Measurements from ENCODE around the gene HOXA13.

DNA sequence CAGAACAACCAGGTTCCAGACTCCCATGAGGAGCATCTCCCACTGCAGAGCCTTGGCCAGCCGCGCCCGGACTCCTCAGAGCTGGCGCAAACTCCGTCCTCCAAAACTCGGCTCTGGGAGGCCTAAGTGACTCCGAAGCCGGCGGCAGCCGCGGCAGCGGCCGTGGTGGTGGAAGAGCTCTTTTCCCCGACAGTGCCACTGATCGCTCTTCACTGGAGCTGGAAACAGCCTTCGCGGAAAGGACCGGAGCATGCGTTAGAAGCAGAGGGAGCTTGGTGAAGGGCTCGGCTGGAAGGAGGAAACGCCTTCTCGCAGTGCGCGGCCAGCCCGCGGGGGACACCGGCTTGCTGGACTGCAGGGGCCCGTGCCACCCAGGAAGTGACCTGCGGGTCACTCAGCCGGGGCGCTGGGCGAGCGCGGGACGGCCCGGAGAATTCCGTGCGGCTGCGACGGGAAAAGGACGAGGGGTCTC, 5.0 kb upstream of the HOXA13 start:
- TF ChIP-seq YY1 (IDR thresholded peaks at IDR 0.05; ENCODE audit: low read depth) (no peak), RAD21 (IDR thresholded peaks at IDR 0.05; ENCODE audit: low read length) (no peak), POLR2AphosphoS5 (IDR thresholded peaks at IDR 0.05; ENCODE audit: low read depth, low read length) (no peak), TAF1 (IDR thresholded peaks at IDR 0.05; ENCODE audit: borderline replicate concordance, low read depth, low read length) (no peak), JUND (IDR thresholded peaks at IDR 0.05) (no peak), SMC3 (IDR thresholded peaks at IDR 0.05; ENCODE audit: low read depth, low read length) (no peak)
- TF ChIP-seq, protein P1, sequence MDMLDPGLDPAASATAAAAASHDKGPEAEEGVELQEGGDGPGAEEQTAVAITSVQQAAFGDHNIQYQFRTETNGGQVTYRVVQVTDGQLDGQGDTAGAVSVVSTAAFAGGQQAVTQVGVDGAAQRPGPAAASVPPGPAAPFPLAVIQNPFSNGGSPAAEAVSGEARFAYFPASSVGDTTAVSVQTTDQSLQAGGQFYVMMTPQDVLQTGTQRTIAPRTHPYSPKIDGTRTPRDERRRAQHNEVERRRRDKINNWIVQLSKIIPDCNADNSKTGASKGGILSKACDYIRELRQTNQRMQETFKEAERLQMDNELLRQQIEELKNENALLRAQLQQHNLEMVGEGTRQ (IDR thresholded peaks at IDR 0.05; ENCODE audit: borderline replicate concordance, low read depth, low read length), result no peak
- TF ChIP-seq, protein P2, sequence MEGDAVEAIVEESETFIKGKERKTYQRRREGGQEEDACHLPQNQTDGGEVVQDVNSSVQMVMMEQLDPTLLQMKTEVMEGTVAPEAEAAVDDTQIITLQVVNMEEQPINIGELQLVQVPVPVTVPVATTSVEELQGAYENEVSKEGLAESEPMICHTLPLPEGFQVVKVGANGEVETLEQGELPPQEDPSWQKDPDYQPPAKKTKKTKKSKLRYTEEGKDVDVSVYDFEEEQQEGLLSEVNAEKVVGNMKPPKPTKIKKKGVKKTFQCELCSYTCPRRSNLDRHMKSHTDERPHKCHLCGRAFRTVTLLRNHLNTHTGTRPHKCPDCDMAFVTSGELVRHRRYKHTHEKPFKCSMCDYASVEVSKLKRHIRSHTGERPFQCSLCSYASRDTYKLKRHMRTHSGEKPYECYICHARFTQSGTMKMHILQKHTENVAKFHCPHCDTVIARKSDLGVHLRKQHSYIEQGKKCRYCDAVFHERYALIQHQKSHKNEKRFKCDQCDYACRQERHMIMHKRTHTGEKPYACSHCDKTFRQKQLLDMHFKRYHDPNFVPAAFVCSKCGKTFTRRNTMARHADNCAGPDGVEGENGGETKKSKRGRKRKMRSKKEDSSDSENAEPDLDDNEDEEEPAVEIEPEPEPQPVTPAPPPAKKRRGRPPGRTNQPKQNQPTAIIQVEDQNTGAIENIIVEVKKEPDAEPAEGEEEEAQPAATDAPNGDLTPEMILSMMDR (IDR thresholded peaks at IDR 0.05), result no peak
- TF ChIP-seq, protein P3, sequence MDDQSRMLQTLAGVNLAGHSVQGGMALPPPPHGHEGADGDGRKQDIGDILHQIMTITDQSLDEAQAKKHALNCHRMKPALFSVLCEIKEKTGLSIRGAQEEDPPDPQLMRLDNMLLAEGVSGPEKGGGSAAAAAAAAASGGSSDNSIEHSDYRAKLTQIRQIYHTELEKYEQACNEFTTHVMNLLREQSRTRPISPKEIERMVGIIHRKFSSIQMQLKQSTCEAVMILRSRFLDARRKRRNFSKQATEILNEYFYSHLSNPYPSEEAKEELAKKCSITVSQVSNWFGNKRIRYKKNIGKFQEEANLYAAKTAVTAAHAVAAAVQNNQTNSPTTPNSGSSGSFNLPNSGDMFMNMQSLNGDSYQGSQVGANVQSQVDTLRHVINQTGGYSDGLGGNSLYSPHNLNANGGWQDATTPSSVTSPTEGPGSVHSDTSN (IDR thresholded peaks at IDR 0.05), result no peak
- TF ChIP-seq, protein P4, sequence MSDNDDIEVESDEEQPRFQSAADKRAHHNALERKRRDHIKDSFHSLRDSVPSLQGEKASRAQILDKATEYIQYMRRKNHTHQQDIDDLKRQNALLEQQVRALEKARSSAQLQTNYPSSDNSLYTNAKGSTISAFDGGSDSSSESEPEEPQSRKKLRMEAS (IDR thresholded peaks at IDR 0.05; ENCODE audit: low read depth), result no peak

Data from SK-N-SH (cell line).